GM21825 (cell line): ENCODE data around the gene DNAAF1.
A peak's percentile ranks its signal among the peaks of the same experiment; 100 is the strongest.

ENCODE experiments used
- ATAC-seq: cut with Tn5 transposase; IDR thresholded peaks from one replicate; pipeline ENCODE4 v1.9.1; 2021; ENCODE audit warnings: mild to moderate bottlenecking, moderate library complexity; ENCODE audit not compliant: unreplicated experiment

DNAAF1 gene

DNA sequence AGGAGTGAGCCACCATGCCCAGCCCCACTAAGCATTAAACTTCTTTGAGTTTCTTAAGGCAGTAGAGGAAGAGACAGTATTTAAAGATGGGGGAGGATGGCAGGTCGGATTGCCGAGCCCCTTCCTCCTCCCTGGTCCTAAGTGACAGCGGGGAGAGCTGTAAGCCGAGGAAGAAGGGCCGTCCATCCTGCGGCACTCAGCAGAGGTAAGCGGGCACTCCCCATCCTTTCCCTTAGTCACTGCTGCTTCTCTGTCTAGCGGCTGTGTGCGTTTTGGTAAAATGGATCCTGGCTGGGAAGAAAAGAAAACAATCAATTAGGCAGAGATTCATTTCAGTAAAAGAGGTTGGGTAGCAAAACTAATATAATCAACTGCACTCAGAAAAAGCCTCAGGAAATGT lies 13.9 kb downstream of the DNAAF1 start:
- ATAC-seq = no peak

DNA sequence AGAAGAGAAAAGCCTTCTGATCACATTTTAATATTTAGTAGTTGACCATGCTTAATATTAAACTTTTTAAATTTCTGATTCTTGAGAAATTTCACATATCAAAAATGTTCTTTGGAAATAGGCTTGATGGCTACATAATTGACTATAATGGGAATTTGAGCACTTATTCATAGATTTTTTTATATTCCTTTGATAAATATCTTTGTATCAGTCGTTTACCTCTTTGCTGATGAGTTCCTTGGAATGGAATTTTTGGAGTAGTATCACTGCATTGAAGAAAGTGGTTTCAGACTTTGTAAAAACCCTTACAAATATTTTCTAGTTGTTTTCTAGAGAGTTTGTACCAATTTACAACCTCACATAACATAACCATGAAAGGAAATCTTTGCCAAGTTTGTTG lies 14.7 kb downstream of the DNAAF1 start:
- ATAC-seq = no peak

- ATAC-seq = no peak
Observed at GRCh38 chr16:84161037-84161436, 15.9 kb downstream of the DNAAF1 start.

- no peak for ATAC-seq
Observed at GRCh38 chr16:84161801-84162200, 16.7 kb downstream of the DNAAF1 start.

DNA sequence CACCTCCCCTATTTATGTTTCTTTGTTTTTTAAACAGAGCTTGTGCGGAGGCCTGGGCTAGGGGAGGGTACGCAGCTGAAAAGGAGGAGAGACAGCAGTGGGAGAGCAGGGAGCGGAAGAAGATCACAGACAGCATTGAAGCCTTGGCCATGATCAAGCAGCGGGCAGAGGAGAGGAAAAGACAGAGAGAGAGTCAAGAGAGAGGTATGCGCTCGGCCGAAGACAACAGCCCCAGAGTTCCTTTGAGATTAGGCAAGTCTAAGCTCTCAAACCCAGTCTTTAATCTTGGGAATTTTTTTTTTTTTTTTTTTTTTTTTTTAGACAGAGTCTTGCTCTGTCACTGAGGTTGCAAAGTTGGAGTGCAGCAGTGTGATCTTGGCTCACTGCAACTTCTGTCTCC lies 20.6 kb downstream of the DNAAF1 start:
- no peak for ATAC-seq

DNA sequence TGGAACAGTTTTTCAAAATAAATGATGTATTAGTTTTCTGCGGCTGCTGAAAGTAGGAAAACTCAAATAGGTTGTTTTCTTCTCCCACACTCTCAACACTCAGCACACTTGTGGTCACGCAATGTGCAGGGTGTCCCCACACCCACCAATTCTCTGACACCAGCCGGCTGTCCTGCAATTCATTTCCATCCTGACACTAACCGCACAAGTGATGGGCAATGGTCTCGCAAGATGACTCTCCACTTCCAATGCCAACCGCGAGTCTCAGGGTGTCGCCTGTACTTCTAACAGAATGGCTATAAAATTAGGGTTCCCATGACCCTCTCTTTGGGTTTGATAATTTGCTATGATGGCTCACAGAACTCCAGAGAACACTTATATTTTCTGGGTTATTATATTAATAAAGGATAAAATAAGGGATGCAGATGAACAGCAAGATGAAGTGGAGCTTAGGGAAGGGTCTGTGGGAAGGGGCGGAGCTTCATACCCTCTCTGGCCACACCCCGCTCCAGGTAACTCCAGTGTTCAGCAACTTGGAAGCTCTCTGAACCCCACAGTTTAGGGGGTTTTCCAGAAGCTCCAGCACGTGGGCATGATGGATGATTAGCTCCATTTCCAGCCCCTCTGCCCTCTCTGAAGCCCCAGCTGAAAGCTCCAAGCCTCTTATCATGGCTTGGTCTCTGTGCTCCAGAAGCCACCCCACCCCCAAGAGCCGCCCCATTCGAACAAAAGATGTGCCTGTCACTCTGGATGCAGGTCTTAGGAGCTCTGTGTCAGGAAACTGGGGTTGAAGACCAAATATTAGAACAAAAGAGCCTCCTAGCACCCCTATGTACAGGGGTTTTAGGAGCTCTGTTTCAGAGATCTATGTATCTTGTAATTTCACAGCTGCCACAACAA lies 21.9 kb downstream of the DNAAF1 start:
- no peak for ATAC-seq

DNA sequence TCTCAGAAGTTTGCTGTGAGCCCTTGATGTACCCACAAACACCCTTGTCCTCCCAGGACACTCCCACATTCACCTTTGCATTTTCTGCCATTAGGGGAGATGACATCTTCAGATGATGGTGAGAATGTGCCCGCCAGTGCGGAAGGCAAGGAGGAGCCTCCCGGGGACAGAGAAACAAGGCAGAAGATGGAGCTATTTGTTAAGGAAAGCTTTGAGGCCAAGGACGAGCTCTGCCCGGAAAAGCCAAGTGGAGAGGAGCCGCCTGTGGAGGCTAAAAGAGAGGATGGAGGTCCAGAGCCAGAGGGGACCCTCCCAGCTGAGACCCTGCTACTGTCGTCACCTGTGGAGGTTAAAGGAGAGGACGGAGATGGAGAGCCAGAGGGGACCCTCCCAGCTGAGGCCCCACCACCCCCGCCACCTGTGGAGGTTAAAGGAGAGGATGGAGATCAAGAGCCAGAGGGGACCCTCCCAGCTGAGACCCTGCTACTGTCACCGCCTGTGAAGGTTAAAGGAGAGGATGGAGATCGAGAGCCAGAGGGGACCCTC lies 24.7 kb downstream of the DNAAF1 start:
- no peak for ATAC-seq

GRCh38 chr16:84174396-84174795 lies 29.3 kb downstream of the DNAAF1 start:
- ATAC-seq = no peak

DNA sequence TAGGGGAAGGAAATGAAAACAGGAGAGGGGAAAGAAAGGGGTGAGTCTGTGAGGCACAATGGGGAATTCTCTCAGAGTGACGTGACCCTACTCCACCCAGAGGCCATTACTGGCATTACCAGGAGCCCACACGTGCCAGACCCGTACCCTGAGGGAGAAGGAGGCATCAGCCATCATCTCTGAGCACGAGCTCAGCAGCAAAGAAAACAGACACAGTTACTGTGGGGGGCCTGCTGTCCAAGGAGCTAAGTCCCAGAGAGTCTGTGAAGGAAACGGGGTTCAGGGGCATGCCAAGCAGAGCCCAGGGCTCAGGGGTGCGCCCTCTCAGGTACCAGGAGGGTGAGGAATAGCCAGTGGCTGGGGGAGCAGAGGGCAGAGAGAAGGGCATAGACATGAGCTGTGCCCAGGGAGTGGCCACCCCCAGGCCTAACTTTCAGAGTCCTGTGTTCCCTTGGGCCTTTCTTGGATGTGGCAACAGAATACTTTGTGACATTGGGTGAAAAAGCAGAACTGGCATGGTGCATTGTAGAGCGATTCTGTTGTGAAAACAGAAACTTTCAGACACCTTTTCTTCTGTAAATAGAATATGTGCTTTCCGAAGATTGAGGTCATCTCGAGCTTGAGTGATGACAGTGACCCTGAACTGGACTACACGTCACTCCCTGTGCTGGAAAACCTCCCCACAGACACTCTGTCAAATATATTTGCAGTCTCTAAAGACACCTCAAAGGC lies 30.4 kb downstream of the DNAAF1 start:
- ATAC-seq = peak; percentile 70

DNA sequence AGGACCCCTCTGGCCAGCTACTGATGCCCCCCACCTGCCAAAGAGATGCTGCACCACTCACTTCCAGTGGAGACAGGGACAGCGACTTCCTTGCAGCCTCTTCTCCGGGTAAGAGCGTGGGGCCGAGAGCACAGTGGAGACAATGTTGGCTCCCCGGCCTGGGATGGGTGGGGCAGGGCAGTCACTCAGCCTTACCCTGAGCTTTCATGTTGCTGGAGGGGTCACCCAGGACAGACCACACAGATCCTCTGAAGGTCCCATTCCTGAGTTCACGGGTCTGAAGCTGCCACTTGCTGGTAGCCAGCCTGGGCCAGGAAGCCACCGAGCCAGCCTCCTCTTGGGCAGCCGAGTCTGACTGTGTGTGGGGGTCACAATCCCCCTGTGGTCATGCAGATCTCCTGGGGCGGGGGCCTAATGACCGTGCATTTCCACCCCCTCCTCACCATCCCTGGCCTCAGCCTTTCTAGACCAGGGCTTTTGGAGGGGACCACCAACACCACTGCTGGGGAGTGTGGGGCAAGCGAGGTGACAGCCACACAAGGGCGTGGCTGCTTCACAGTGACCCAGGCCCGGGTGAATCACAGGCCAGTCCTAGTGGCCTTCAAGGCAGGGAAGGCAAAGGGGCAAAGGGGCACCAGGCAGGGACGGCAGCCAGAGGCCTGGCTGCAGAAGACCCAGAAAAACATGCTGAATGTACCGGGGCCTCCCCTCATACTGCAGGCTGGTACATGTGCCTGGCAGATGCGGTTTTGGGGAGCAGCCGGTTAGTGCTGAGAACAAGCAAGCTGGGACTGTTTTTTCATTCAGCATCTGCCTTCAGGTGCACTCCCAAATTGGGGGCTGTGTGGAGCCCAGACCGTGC lies 31.3 kb downstream of the DNAAF1 start:
- ATAC-seq = no peak

- no peak for ATAC-seq
Observed at GRCh38 chr16:84177741-84178073, 32.6 kb downstream of the DNAAF1 start.

- no peak for ATAC-seq
Observed at GRCh38 chr16:84178146-84178765, 33.1 kb downstream of the DNAAF1 start.

GRCh38 chr16:84178892-84179611 lies 33.9 kb downstream of the DNAAF1 start:
- no peak for ATAC-seq

GRCh38 chr16:84179612-84180320 lies 34.7 kb downstream of the DNAAF1 start:
- ATAC-seq = no peak

DNA sequence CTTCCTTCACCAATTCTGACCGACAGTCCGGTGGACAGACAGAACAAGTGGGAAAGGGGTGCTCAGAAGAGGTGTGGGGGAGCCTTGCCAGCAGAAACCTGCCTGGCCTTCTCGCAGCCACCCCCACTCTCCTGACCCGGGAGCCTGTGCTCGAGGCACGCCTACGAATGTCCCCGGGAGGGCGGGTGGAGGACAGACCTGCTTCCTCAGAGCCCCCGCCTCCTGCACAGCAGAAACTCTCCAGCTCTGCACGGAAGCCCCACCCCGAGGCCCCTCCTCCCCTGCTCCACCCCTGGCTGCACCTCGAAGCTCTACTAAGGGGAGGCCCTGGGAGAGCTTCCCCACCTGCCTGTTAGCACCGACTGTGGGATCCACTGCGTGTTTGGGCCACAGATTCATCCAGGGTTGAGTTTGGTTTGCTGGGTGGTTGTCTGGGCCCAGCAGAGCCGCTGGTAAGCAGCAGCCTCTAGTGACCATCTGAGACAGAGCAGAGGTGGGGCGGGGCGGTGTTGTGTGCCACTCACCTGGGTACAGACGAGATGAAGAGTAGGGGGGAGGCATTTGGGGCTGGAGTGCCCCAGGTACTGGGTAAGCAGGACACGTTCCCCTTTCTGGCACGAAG lies 35.5 kb downstream of the DNAAF1 start:
- ATAC-seq = no peak

DNA sequence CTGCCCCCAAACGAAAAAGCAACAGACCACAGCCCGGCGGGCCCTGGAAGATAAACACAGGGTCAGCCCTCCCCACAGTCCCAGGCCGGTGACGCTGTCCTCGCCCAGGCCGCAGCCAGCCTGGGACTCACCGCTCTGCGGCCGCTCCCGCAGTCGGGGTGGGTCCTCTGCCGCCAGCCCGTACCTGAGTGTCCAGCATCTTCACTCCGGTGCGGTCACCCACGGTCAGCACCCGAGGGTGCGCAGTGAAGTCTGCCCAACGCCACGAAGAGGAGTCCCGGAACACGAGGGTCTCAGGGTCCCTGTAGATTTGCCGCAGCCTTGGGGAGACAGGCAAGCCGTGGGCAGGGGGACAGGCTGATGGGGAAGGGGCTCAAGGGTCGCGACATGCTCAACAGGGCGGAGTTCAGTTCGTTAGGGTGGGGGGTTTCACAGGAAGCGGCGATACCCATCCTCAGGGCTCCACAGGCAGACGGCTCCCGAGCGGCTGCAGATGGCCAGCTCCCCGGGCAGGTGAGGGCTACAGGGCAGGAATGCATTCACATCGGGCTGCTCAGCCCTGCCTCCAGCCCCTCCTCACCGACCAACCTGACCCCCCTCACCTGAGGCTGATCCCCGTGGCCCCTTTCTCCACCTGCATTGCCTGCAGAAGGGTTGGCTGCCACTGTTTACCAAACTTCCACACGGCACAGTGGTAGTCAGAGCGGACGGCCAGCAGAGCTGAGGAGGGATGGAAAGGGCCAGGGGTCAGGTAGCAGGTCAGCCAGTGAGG lies 36.2 kb downstream of the DNAAF1 start:
- ATAC-seq = no peak

- ATAC-seq = no peak
Observed at GRCh38 chr16:84182104-84182503, 37.0 kb downstream of the DNAAF1 start.
